ENCODE data around the gene PRKG1. TPM values are rescaled to one million over a fixed set of nuclear protein-coding genes. Genes with fewer than 3 reads are reported as not detected.

PRKG1 gene
- polyA plus RNA-seq, 1 donor (not counting 4 experiments of a cell fraction or from before 2014, with no cell fraction given), result 0.24 TPM

DNA sequence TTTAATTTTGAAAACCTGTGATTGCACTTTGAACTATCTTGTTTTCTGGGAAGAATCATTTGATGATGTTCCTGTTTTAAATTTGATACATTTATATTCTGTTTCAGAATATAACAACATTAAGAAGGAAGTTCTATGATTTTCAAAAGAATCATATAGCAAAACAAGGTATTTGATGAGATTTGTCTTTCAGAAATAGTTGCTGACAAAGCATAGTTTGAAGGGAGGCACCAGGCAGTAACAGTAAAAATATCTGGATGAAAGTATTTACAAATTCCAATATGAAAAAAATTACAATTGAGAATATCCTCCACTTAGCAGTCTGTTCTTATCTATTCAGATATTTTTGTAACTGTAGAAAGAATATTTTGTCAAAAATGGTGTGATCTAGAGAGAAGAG lies 891.2 kb downstream of the PRKG1 start:
- no peaks in the 10 kb centered on the region for H4K20me1 ChIP-seq (ENCODE audit: control insufficient read depth, extremely low read depth, insufficient read depth, low read length)
- dilution Hi-C loops (cut with MboI; ENCODE audit: extremely low pct_ligation_motif_present, low sequenced_read_pairs), result no loop called here
- H3K9ac ChIP-seq (ENCODE audit: control insufficient read depth, extremely low read depth, insufficient read depth, low read length), result no peak overlapping the region
- TF ChIP-seq EZH2 (IDR thresholded peaks at IDR 0.05; ENCODE audit: low read length), result no peak
- TF ChIP-seq, protein P1, sequence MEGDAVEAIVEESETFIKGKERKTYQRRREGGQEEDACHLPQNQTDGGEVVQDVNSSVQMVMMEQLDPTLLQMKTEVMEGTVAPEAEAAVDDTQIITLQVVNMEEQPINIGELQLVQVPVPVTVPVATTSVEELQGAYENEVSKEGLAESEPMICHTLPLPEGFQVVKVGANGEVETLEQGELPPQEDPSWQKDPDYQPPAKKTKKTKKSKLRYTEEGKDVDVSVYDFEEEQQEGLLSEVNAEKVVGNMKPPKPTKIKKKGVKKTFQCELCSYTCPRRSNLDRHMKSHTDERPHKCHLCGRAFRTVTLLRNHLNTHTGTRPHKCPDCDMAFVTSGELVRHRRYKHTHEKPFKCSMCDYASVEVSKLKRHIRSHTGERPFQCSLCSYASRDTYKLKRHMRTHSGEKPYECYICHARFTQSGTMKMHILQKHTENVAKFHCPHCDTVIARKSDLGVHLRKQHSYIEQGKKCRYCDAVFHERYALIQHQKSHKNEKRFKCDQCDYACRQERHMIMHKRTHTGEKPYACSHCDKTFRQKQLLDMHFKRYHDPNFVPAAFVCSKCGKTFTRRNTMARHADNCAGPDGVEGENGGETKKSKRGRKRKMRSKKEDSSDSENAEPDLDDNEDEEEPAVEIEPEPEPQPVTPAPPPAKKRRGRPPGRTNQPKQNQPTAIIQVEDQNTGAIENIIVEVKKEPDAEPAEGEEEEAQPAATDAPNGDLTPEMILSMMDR (optimal IDR thresholded peaks at IDR 0.05 in 1 of 3, IDR thresholded peaks at IDR 0.05 in 1 of 3, conservative IDR thresholded peaks at IDR 0.05 in 1 of 3; ENCODE audit: extremely low read depth in 1 of 3, insufficient read depth in 2 of 3, low read length in 3 of 3), result no peak
- H3K27ac ChIP-seq (ENCODE audit: control insufficient read depth, insufficient read depth, low read length), result no peak overlapping the region
- H3K4me2 ChIP-seq (ENCODE audit: control insufficient read depth, extremely low read depth, insufficient read depth, low read depth, low read length), result no peak overlapping the region
- H3K9me1 ChIP-seq (ENCODE audit: control insufficient read depth, extremely low read depth, insufficient read depth, low read length), result no peaks in the 10 kb centered on the region
- no peak for FAIRE-seq
- H3K4me1 ChIP-seq (ENCODE audit: control insufficient read depth, extremely low read depth, insufficient read depth, low read length), result no peaks in the 10 kb centered on the region
- no peaks in the 10 kb centered on the region for H3K36me3 ChIP-seq (ENCODE audit: control insufficient read depth in 2 of 2, extremely low read depth in 1 of 2, insufficient read depth in 2 of 2, low read length in 2 of 2)
- no peak overlapping the region for H2AFZ ChIP-seq (ENCODE audit: control insufficient read depth, low read length)
- H3K4me3 ChIP-seq (ENCODE audit: control insufficient read depth in 2 of 3, extremely low read depth in 1 of 3, insufficient read depth in 2 of 3, low read depth in 1 of 3, low read length in 3 of 3), result no peak overlapping the region
- no peak for DNase-seq (ENCODE audit: low read depth, low spot score)
- H3K9me3 ChIP-seq (ENCODE audit: control insufficient read depth, low read depth, low read length), result no peaks in the 10 kb centered on the region
- no peaks in the 10 kb centered on the region for H3K79me2 ChIP-seq (ENCODE audit: control insufficient read depth, insufficient read depth, low read length)
- no peaks in the 10 kb centered on the region for H3K27me3 ChIP-seq (ENCODE audit: control insufficient read depth, extremely low read depth, insufficient read depth, low read length)

DNA sequence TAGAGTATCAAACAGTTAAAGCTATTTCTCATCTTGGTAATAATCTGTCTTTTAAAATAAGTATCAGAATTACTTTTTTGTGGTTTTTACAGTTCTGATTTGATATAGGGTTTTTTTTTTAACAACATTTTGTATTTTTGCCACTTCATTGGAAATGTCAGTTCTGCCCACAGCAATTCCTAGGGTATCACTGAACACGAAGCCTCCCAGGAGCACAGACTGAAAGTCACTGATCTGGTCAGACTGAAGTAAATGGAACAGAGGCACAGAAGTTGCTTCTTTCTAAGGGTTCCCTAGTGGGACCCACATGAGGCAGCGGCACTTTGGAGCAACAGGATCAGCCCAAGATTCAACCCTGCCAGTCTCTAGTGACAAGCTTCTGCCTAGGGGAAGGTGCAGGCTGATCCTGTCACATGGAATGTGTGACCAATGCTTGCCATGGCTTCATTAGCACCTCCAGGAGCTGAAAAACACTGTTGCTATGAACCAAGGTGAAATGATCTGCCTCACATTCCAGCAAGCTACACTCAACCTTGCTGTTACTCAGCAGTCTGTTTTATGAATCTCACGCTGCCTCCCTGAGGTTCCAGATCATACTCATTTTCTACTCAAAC lies 898.6 kb downstream of the PRKG1 start:
- Histone ChIP-seq H4K20me1 (ENCODE audit: control insufficient read depth, extremely low read depth, insufficient read depth, low read length) (no peaks in the 10 kb centered on the region), H2AFZ (ENCODE audit: control insufficient read depth, low read length) (no peak overlapping the region), H3K9me3 (ENCODE audit: control insufficient read depth, low read depth, low read length) (no peaks in the 10 kb centered on the region)

More for the DNA sequence above, 898.6 kb downstream of the PRKG1 start:
- no peak for DNase-seq (ENCODE audit: low read depth, low spot score)
- no peaks in the 10 kb centered on the region for H3K9me1 ChIP-seq (ENCODE audit: control insufficient read depth, extremely low read depth, insufficient read depth, low read length)
- TF ChIP-seq, protein P1 (optimal IDR thresholded peaks at IDR 0.05 in 1 of 3, IDR thresholded peaks at IDR 0.05 in 1 of 3, conservative IDR thresholded peaks at IDR 0.05 in 1 of 3; ENCODE audit: extremely low read depth in 1 of 3, insufficient read depth in 2 of 3, low read length in 3 of 3), result no peak
- TF ChIP-seq EZH2 (IDR thresholded peaks at IDR 0.05; ENCODE audit: low read length), result no peak
- dilution Hi-C loops (cut with MboI; ENCODE audit: extremely low pct_ligation_motif_present, low sequenced_read_pairs), result no loop called here
- no peaks in the 10 kb centered on the region for H3K27me3 ChIP-seq (ENCODE audit: control insufficient read depth, extremely low read depth, insufficient read depth, low read length)
- H3K79me2 ChIP-seq (ENCODE audit: control insufficient read depth, insufficient read depth, low read length), result no peaks in the 10 kb centered on the region
- no peak overlapping the region for H3K4me3 ChIP-seq (ENCODE audit: control insufficient read depth in 2 of 3, extremely low read depth in 1 of 3, insufficient read depth in 2 of 3, low read depth in 1 of 3, low read length in 3 of 3)
- no peak overlapping the region for H3K9ac ChIP-seq (ENCODE audit: control insufficient read depth, extremely low read depth, insufficient read depth, low read length)
- no peak overlapping the region for H3K27ac ChIP-seq (ENCODE audit: control insufficient read depth, insufficient read depth, low read length)
- H3K4me2 ChIP-seq (ENCODE audit: control insufficient read depth, extremely low read depth, insufficient read depth, low read depth, low read length), result no peak overlapping the region
- FAIRE-seq, result no peak
- H3K36me3 ChIP-seq (ENCODE audit: control insufficient read depth in 2 of 2, extremely low read depth in 1 of 2, insufficient read depth in 2 of 2, low read length in 2 of 2), result no peaks in the 10 kb centered on the region
- H3K4me1 ChIP-seq (ENCODE audit: control insufficient read depth, extremely low read depth, insufficient read depth, low read length), result no peaks in the 10 kb centered on the region

All from keratinocyte (primary cell).